GM18868 (cell line): Measurements from ENCODE around the gene PKD1.
"Not testable (repeated sequence)": the region's sequence is repeated elsewhere in the genome, so short reads cannot be mapped to it uniquely, and the experiment has no call there.

Experiments used
- ATAC-seq: cut with Tn5 transposase; IDR thresholded peaks from one replicate; pipeline ENCODE4 v1.9.1; 2021; ENCODE audit warnings: mild to moderate bottlenecking, moderate library complexity; ENCODE audit not compliant: unreplicated experiment

The PKD1 gene

GRCh38 chr16:2135770-2136490 lies at the start of gene PKD1:
TSS of gene PKD1 (minus strand) at chr16:2135898. CDS start at chr16:2135689, 209 bp downstream.
- ATAC-seq: not testable (repeated sequence)

GRCh38 chr16:2184962-2185361 lies 49.3 kb upstream of the PKD1 start:
- no peak for ATAC-seq

GRCh38 chr16:2184346-2184745 lies 48.6 kb upstream of the PKD1 start:
- no peak for ATAC-seq

- no peak for ATAC-seq
These were observed 48.0 kb upstream of the PKD1 start for GRCh38 chr16:2183671-2184070.

GRCh38 chr16:2181952-2182351 lies 46.3 kb upstream of the PKD1 start:
- no peak for ATAC-seq

- no peak for ATAC-seq
These were observed 45.5 kb upstream of the PKD1 start for GRCh38 chr16:2180962-2181923.

- no peak for ATAC-seq
These were observed 44.8 kb upstream of the PKD1 start for GRCh38 chr16:2180461-2180860.

- no peak for ATAC-seq
These were observed 43.9 kb upstream of the PKD1 start for GRCh38 chr16:2179576-2179975.

- no peak for ATAC-seq
These were observed 43.4 kb upstream of the PKD1 start for GRCh38 chr16:2179107-2179501.

- ATAC-seq: no peak
These were observed 42.8 kb upstream of the PKD1 start for GRCh38 chr16:2178321-2179106.

GRCh38 chr16:2177561-2177960 lies 41.9 kb upstream of the PKD1 start:
- ATAC-seq: no peak

GRCh38 chr16:2177101-2177500 lies 41.4 kb upstream of the PKD1 start:
- no peak for ATAC-seq

GRCh38 chr16:2176047-2176446 lies 40.3 kb upstream of the PKD1 start:
- no peak for ATAC-seq

GRCh38 chr16:2175454-2175853 lies 39.8 kb upstream of the PKD1 start:
- no peak for ATAC-seq

- ATAC-seq: no peak
These were observed 38.9 kb upstream of the PKD1 start for GRCh38 chr16:2174396-2175131.

- ATAC-seq: no peak
These were observed 38.2 kb upstream of the PKD1 start for GRCh38 chr16:2173916-2174315.

GRCh38 chr16:2173366-2173765 lies 37.7 kb upstream of the PKD1 start:
- ATAC-seq: no peak

GRCh38 chr16:2172688-2173335 lies 37.1 kb upstream of the PKD1 start:
- no peak for ATAC-seq

GRCh38 chr16:2171601-2172178 lies 36.0 kb upstream of the PKD1 start:
- no peak for ATAC-seq
